Esophagus muscularis mucosa (tissue), 4 donors: ENCODE data around the gene HTR3D.

ENCODE experiments used
- EP300 ChIP-seq: sonication (generic); formaldehyde crosslinking; IDR thresholded peaks from one replicate; pipeline ENCODE4 v1.6.1; 2017; ENCODE audit warnings: antibody characterized with exemption
- POLR2A ChIP-seq: fragments of 450-650 bp; IDR thresholded peaks from one replicate; pipeline ENCODE4 v1.6.1; 2017; ENCODE audit warnings: antibody characterized with exemption, moderate library complexity, mild to moderate bottlenecking, low read depth
- POLR2AphosphoS5 ChIP-seq, 2 donors: sonication (generic); formaldehyde crosslinking; IDR thresholded peaks; one replicate each; pipeline ENCODE4 v1.6.1; 2017; ENCODE audit warnings: antibody characterized with exemption in 2 of 2
- TF ChIP-seq, protein P1 (sequence below), 3 experiments: fragments of 200-600 bp in 2 of 3; fragments of 450-650 bp in 1 of 3; sonication (generic) in 2 of 3; IDR thresholded peaks; one replicate each; pipeline ENCODE4 v1.5.1; 2017 to 2019; ENCODE audit warnings: antibody characterized with exemption in 3 of 3, mild to moderate bottlenecking in 2 of 3, moderate library complexity in 1 of 3

DNA sequence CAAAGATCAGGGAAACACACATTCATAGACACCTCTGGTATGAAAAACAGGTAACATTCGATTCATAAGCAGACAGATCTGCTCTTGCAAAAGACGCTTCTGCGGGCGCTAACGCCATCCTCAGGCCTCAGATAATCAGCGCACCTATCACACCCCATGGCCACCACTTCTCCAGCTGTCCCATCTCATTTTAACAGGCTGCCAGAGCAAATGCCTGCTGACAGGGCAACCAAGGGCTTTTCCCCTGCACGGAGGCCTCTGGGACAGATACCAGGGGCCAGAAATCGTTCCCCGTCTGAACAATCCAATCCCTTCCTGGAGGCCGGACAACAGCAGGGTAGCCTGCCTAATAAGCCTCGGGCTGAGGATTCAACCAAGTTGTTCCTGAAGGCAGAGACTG lies 29.1 kb upstream of the HTR3D start:
- TF ChIP-seq, protein P1, sequence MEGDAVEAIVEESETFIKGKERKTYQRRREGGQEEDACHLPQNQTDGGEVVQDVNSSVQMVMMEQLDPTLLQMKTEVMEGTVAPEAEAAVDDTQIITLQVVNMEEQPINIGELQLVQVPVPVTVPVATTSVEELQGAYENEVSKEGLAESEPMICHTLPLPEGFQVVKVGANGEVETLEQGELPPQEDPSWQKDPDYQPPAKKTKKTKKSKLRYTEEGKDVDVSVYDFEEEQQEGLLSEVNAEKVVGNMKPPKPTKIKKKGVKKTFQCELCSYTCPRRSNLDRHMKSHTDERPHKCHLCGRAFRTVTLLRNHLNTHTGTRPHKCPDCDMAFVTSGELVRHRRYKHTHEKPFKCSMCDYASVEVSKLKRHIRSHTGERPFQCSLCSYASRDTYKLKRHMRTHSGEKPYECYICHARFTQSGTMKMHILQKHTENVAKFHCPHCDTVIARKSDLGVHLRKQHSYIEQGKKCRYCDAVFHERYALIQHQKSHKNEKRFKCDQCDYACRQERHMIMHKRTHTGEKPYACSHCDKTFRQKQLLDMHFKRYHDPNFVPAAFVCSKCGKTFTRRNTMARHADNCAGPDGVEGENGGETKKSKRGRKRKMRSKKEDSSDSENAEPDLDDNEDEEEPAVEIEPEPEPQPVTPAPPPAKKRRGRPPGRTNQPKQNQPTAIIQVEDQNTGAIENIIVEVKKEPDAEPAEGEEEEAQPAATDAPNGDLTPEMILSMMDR (IDR thresholded peaks at IDR 0.05) = no peak
- TF ChIP-seq POLR2A (no peak), POLR2AphosphoS5 (IDR thresholded peaks at IDR 0.05) (no peak), EP300 (no peak)
